Loucy (cell line): ENCODE data around the gene ROBO1.
"Not testable (repeated sequence)": the region's sequence is repeated elsewhere in the genome, so short reads cannot be mapped to it uniquely, and the experiment has no call there.

Experiments used
- H2AFZ ChIP-seq: fragments of 200-600 bp; sonication (generic); 2 replicates; pipeline ENCODE4 v1.6.0; 2016; ENCODE audit warnings: antibody characterized with exemption, mild to moderate bottlenecking, low read length, moderate library complexity
- H3F3A ChIP-seq: fragments of 200-600 bp; 2 replicates; pipeline ENCODE4 v1.6.0; 2016; ENCODE audit warnings: antibody characterized with exemption, low read depth, mild to moderate bottlenecking
- H3K27me3 ChIP-seq: fragments of 200-600 bp; sonication (generic); 2 replicates; pipeline ENCODE4 v1.6.1; 2014; ENCODE audit warnings: low read length, mild to moderate bottlenecking; ENCODE audit not compliant: insufficient read depth, poor library complexity, severe bottlenecking
- H3K36me3 ChIP-seq: fragments of 200-600 bp; sonication (generic); 2 replicates; pipeline ENCODE4 v1.6.1; 2016; ENCODE audit warnings: low read length; ENCODE audit not compliant: insufficient read depth
- H3K4me1 ChIP-seq: fragments of 200-600 bp; sonication (generic); 2 replicates; pipeline ENCODE4 v1.5.1; 2014; ENCODE audit warnings: low read length, mild to moderate bottlenecking; ENCODE audit not compliant: insufficient read depth, poor library complexity, severe bottlenecking
- H3K4me2 ChIP-seq: fragments of 200-600 bp; sonication (generic); 2 replicates; pipeline ENCODE4 v1.6.0; 2014; ENCODE audit warnings: antibody characterized with exemption, low read length, low read depth, mild to moderate bottlenecking; ENCODE audit not compliant: poor library complexity, severe bottlenecking
- H3K4me3 ChIP-seq: fragments of 200-600 bp; sonication (generic); 2 replicates; pipeline ENCODE4 v1.5.1; 2014; ENCODE audit warnings: low read length, mild to moderate bottlenecking, mixed read lengths; ENCODE audit not compliant: poor library complexity, severe bottlenecking
- H3K79me2 ChIP-seq: fragments of 200-600 bp; sonication (generic); 2 replicates; pipeline ENCODE4 v1.6.1; 2014; ENCODE audit warnings: low read length; ENCODE audit not compliant: insufficient read depth
- H3K9ac ChIP-seq: fragments of 200-600 bp; sonication (generic); 2 replicates; pipeline ENCODE4 v1.6.0; 2014; ENCODE audit warnings: mild to moderate bottlenecking, low read depth, low read length, moderate library complexity; ENCODE audit not compliant: poor library complexity, severe bottlenecking
- H3K9me2 ChIP-seq: fragments of 200-600 bp; sonication (generic); replicated peaks from 2 replicates; pipeline ENCODE4 v1.6.1; 2016; ENCODE audit warnings: low read depth, low read length, mixed read lengths
- H3K9me3 ChIP-seq: fragments of 200-600 bp; sonication (generic); 2 replicates; pipeline ENCODE4 v1.6.1; 2014; ENCODE audit warnings: mild to moderate bottlenecking, antibody characterized with exemption, low read length, low read depth; ENCODE audit not compliant: insufficient read depth
- H4K20me1 ChIP-seq: fragments of 200-600 bp; sonication (generic); 2 replicates; pipeline ENCODE4 v1.6.0; 2014; ENCODE audit warnings: antibody characterized with exemption, low read length, mild to moderate bottlenecking; ENCODE audit not compliant: insufficient read depth, poor library complexity, severe bottlenecking
- CTCF ChIP-seq: fragments of 200-600 bp; sonication (generic); conservative IDR thresholded peaks from 2 replicates; pipeline ENCODE4 v1.5.1; 2014; ENCODE audit warnings: mild to moderate bottlenecking, antibody characterized with exemption, low read length
- EZH2phosphoT487 ChIP-seq: fragments of 200-600 bp; IDR thresholded peaks from 2 replicates; pipeline ENCODE4 v1.6.1; 2018; ENCODE audit warnings: antibody characterized with exemption, mild to moderate bottlenecking, moderate library complexity, borderline replicate concordance

ROBO1 gene

GRCh38 chr3:79808515-79808914 lies 40.7 kb upstream of the ROBO1 start:
- Histone ChIP-seq H3F3A (no peaks in the 10 kb centered on the region), H4K20me1 (no peaks in the 10 kb centered on the region), H3K36me3 (no peaks in the 10 kb centered on the region), H3K9me2 (no peaks in the 10 kb centered on the region), H2AFZ (no peak overlapping the region), H3K9me3 (no peaks in the 10 kb centered on the region), H3K4me2 (no peak overlapping the region), H3K4me1 (no peaks in the 10 kb centered on the region), H3K27me3 (no peaks in the 10 kb centered on the region), H3K4me3 (no peak overlapping the region), H3K79me2 (no peaks in the 10 kb centered on the region), H3K9ac (no peak overlapping the region)
- no peak for TF ChIP-seq EZH2phosphoT487
- no peak for TF ChIP-seq CTCF

GRCh38 chr3:79790177-79790576 lies 22.4 kb upstream of the ROBO1 start:
- H3K79me2 ChIP-seq, H3K4me2 ChIP-seq, H3F3A ChIP-seq, H4K20me1 ChIP-seq, H3K9ac ChIP-seq, H3K9me2 ChIP-seq, H2AFZ ChIP-seq, H3K9me3 ChIP-seq, H3K4me3 ChIP-seq, H3K4me1 ChIP-seq, H3K36me3 ChIP-seq, H3K27me3 ChIP-seq: not testable (repeated sequence)
- peak; percentile 46 for TF ChIP-seq CTCF

GRCh38 chr3:79773291-79773690 lies 5.5 kb upstream of the ROBO1 start:
- Histone ChIP-seq H3K4me2 (no peak overlapping the region), H3K9me2 (no peaks in the 10 kb centered on the region), H3F3A (no peaks in the 10 kb centered on the region), H3K9me3 (no peaks in the 10 kb centered on the region), H3K9ac (no peak overlapping the region), H3K27me3 (no peaks in the 10 kb centered on the region), H3K36me3 (no peaks in the 10 kb centered on the region), H3K4me1 (no peaks in the 10 kb centered on the region), H3K79me2 (no peaks in the 10 kb centered on the region), H4K20me1 (no peaks in the 10 kb centered on the region), H2AFZ (no peak overlapping the region), H3K4me3 (no peak overlapping the region)
- TF ChIP-seq EZH2phosphoT487: no peak
- TF ChIP-seq CTCF: no peak
